ENCODE data around the gene SCYGR8.
"Not testable (repeated sequence)": the region's sequence is repeated elsewhere in the genome, so short reads cannot be mapped to it uniquely, and the experiment has no call there.

SCYGR8 gene

GRCh38 chr2:227745594-227745993, at the start of gene SCYGR8:
TSS of gene SCYGR8 (plus strand) at chr2:227745894. CDS start at chr2:227745894, 0 bp downstream.
- DNase-seq = no peak

- DNase-seq = no peak
Measured at GRCh38 chr2:227696990-227697679, 48.6 kb upstream of the SCYGR8 start.

- DNase-seq = no peak
Measured at GRCh38 chr2:227701556-227701955, 44.1 kb upstream of the SCYGR8 start.

- DNase-seq = no peak
Measured at GRCh38 chr2:227703280-227703732, 42.4 kb upstream of the SCYGR8 start.

- no peak for DNase-seq
Measured at GRCh38 chr2:227703961-227704360, 41.7 kb upstream of the SCYGR8 start.

GRCh38 chr2:227706859-227707258, 38.8 kb upstream of the SCYGR8 start:
- no peak for DNase-seq

GRCh38 chr2:227707390-227707789, 38.3 kb upstream of the SCYGR8 start:
- DNase-seq = no peak

GRCh38 chr2:227710986-227711385, 34.7 kb upstream of the SCYGR8 start:
- no peak for DNase-seq

- no peak for DNase-seq
Measured at GRCh38 chr2:227713291-227713690, 32.4 kb upstream of the SCYGR8 start.

- DNase-seq = no peak
Measured at GRCh38 chr2:227716501-227716900, 29.2 kb upstream of the SCYGR8 start.

- no peak for DNase-seq
Measured at GRCh38 chr2:227717687-227718567, 27.8 kb upstream of the SCYGR8 start, which contains the start of gene SLC19A3. TSS of gene SLC19A3 (minus strand) at chr2:227718028. CDS start at chr2:227702318, 15,710 bp downstream.

- DNase-seq = no peak
Measured at GRCh38 chr2:227719641-227720040, 26.1 kb upstream of the SCYGR8 start.

GRCh38 chr2:227720680-227721079, 25.0 kb upstream of the SCYGR8 start:
- no peak for DNase-seq

GRCh38 chr2:227722821-227723220, 22.9 kb upstream of the SCYGR8 start:
- not testable (repeated sequence) for DNase-seq

- no peak for DNase-seq
Measured at GRCh38 chr2:227724394-227725039, 21.2 kb upstream of the SCYGR8 start, which contains the start of gene SCYGR6. TSS of gene SCYGR6 (minus strand) at chr2:227724757. CDS start at chr2:227724757, 0 bp downstream.

- DNase-seq = no peak
Measured at GRCh38 chr2:227728035-227728434, 17.7 kb upstream of the SCYGR8 start, which contains the start of gene SCYGR7. TSS of gene SCYGR7 (plus strand) at chr2:227728335. CDS start at chr2:227728335, 0 bp downstream.

GRCh38 chr2:227739351-227739750, 6.3 kb upstream of the SCYGR8 start:
- no peak for DNase-seq

GRCh38 chr2:227740705-227741104, 5.0 kb upstream of the SCYGR8 start:
- DNase-seq = not testable (repeated sequence)

- DNase-seq = no peak
Measured at GRCh38 chr2:227748079-227748478, 2.4 kb downstream of the SCYGR8 start.

- DNase-seq = not testable (repeated sequence)
Measured at GRCh38 chr2:227756261-227756660, 10.6 kb downstream of the SCYGR8 start.

GRCh38 chr2:227759411-227760118, 13.9 kb downstream of the SCYGR8 start:
- no peak for DNase-seq

GRCh38 chr2:227761740-227762476, 16.2 kb downstream of the SCYGR8 start:
- DNase-seq = no peak
